H1 (cell line): ENCODE data around the gene FHDC1. TPM values are rescaled to one million over a fixed set of nuclear protein-coding genes. Genes with fewer than 3 reads are reported as not detected.

Experiments used
- CTCF ChIA-PET: fragments of 300-600 bp; sonication (Branson Sonifier 250); formaldehyde crosslinking; loops from one replicate; lab custom pipeline; 2021; ENCODE audit not compliant: partially characterized antibody; lab: Charles Lee
- POLR2A ChIA-PET: fragments of 300-600 bp; sonication (Branson Sonifier 250); formaldehyde crosslinking; loops from one replicate; lab custom pipeline; 2021; ENCODE audit warnings: inconsistent platforms; ENCODE audit not compliant: partially characterized antibody; lab: Charles Lee
- DNase-seq, 2 experiments: peaks; one replicate each; pipeline versions ENCODE4 v3.0.0 to v3.0.0-alpha.2; 2010 to 2022; ENCODE audit warnings: low spot score in 2 of 2, low read depth in 1 of 2, mixed read lengths in 1 of 2
- FAIRE-seq: peaks from 2 replicates; lab custom pipeline; 2011; peaks lifted over from hg19 to GRCh38; lab: Jason Lieb, UNC
- H2AFZ ChIP-seq: 2 replicates; pipeline ENCODE4 v1.8.1; 2012; ENCODE audit warnings: low read length, inconsistent platforms
- H2AK5ac ChIP-seq: 2 replicates; pipeline ENCODE4 v1.6.1; 2013; ENCODE audit warnings: low read depth, low read length
- H2BK120ac ChIP-seq: replicated peaks from 2 replicates; pipeline ENCODE3; 2013; ENCODE audit warnings: low read depth, low read length, inconsistent platforms
- H2BK12ac ChIP-seq: 2 replicates; pipeline ENCODE4 v1.6.1; 2013; ENCODE audit warnings: low read depth, low read length
- H2BK15ac ChIP-seq: 2 replicates; pipeline ENCODE4 v1.6.1; 2013; ENCODE audit warnings: low read length
- H2BK20ac ChIP-seq: 2 replicates; pipeline ENCODE4 v1.6.1; 2013; ENCODE audit warnings: low read length
- H2BK5ac ChIP-seq: 2 replicates; pipeline ENCODE4 v1.6.1; 2013; ENCODE audit warnings: low read depth, low read length
- H3K14ac ChIP-seq: 2 replicates; pipeline ENCODE4 v1.6.1; 2013; ENCODE audit warnings: inconsistent platforms; ENCODE audit not compliant: insufficient read length
- H3K18ac ChIP-seq: 2 replicates; pipeline ENCODE4 v1.6.1; 2013; ENCODE audit warnings: low read length; ENCODE audit errors: extremely low read depth
- H3K23ac ChIP-seq: 2 replicates; pipeline ENCODE4 v1.6.1; 2013; ENCODE audit warnings: inconsistent platforms; ENCODE audit not compliant: insufficient read length
- H3K23me2 ChIP-seq: 2 replicates; pipeline ENCODE4 v1.6.1; 2013; ENCODE audit warnings: low read depth, low read length
- H3K27ac ChIP-seq: 2 replicates; pipeline ENCODE4 v1.6.1; 2011; ENCODE audit warnings: low read depth, low read length, inconsistent platforms
- H3K27me3 ChIP-seq, 4 experiments: replicated peaks in 1 of 4; 1 replicate in 1 of 4; 2 replicates in 3 of 4; pipeline versions ENCODE4 v1.6.1 to v1.8.1; 2011 to 2013; ENCODE audit warnings: low read length in 3 of 4, mild to moderate bottlenecking in 3 of 4, inconsistent platforms in 2 of 4, mixed read lengths in 2 of 4, moderate library complexity in 1 of 4; ENCODE audit not compliant: control insufficient read depth in 3 of 4, insufficient read depth in 3 of 4; ENCODE audit errors: extremely low read depth in 1 of 4
- H3K36me3 ChIP-seq, 4 experiments: 2 replicates each; pipeline versions ENCODE4 v1.6.1 to v1.8.1; 2011 to 2013; ENCODE audit warnings: mild to moderate bottlenecking in 4 of 4, low read length in 3 of 4, moderate library complexity in 2 of 4, control low read depth in 1 of 4, inconsistent platforms in 1 of 4; ENCODE audit not compliant: insufficient read depth in 4 of 4, control insufficient read depth in 2 of 4
- H3K4ac ChIP-seq: replicated peaks from 2 replicates; pipeline ENCODE3; 2013; ENCODE audit warnings: low read length, low read depth, mixed read lengths, inconsistent platforms; ENCODE audit not compliant: insufficient read length
- H3K4me1 ChIP-seq, 4 experiments: replicated peaks in 1 of 4; 1 replicate in 1 of 4; 2 replicates in 3 of 4; pipeline versions ENCODE4 v1.6.1 to v1.8.1; 2011 to 2013; ENCODE audit warnings: low read length in 3 of 4, inconsistent platforms in 2 of 4, mixed read lengths in 1 of 4; ENCODE audit not compliant: insufficient read depth in 4 of 4, control insufficient read depth in 3 of 4
- H3K4me2 ChIP-seq, 2 experiments: 2 replicates each; pipeline versions ENCODE4 v1.6.1 to v1.8.1; 2011 to 2013; ENCODE audit warnings: low read depth in 2 of 2, low read length in 2 of 2, control low read depth in 1 of 2, inconsistent platforms in 1 of 2, mild to moderate bottlenecking in 1 of 2; ENCODE audit not compliant: insufficient read depth in 1 of 2
- H3K4me3 ChIP-seq, 4 experiments: fragments of 200-600, 300-600 bp in 1 of 4; sonication (generic), shearing (Covaris generic), sonication (Bioruptor Twin) in 1 of 4; 2 replicates each; pipeline versions ENCODE4 v1.5.1 to v1.8.1; 2011 to 2016; ENCODE audit warnings: low read length in 4 of 4, low read depth in 3 of 4, control low read depth in 2 of 4, inconsistent platforms in 2 of 4, mild to moderate bottlenecking in 2 of 4, mixed read lengths in 1 of 4, moderate library complexity in 1 of 4; ENCODE audit not compliant: insufficient read depth in 2 of 4; ENCODE audit errors: extremely low read depth in 1 of 4
- H3K56ac ChIP-seq: replicated peaks from 2 replicates; pipeline ENCODE3; 2013; ENCODE audit warnings: low read depth, mild to moderate bottlenecking, mixed read lengths, low read length, inconsistent platforms; ENCODE audit not compliant: insufficient read length
- H3K79me1 ChIP-seq: 2 replicates; pipeline ENCODE4 v1.6.1; 2013; ENCODE audit warnings: low read depth, low read length, control low read depth
- H3K79me2 ChIP-seq, 2 experiments: 2 replicates each; pipeline versions ENCODE4 v1.6.1 to v1.8.1; 2012 to 2013; ENCODE audit warnings: low read length in 2 of 2, mild to moderate bottlenecking in 2 of 2, inconsistent platforms in 1 of 2; ENCODE audit not compliant: insufficient read depth in 2 of 2, control insufficient read depth in 1 of 2
- H3K9ac ChIP-seq, 4 experiments: replicated peaks in 1 of 4; 1 replicate in 1 of 4; 2 replicates in 3 of 4; pipeline versions ENCODE4 v1.6.1 to v1.8.1; 2011 to 2013; ENCODE audit warnings: low read depth in 3 of 4, low read length in 3 of 4, control low read depth in 2 of 4, mild to moderate bottlenecking in 2 of 4, moderate library complexity in 2 of 4, inconsistent platforms in 1 of 4; ENCODE audit errors: extremely low read depth in 1 of 4
- H3K9me3 ChIP-seq, 2 experiments: 2 replicates each; pipeline versions ENCODE4 v1.6.1 to v1.8.1; 2012 to 2013; ENCODE audit warnings: mild to moderate bottlenecking in 2 of 2, moderate library complexity in 2 of 2, control low read depth in 1 of 2, inconsistent platforms in 1 of 2, low read depth in 1 of 2, low read length in 1 of 2, mixed read lengths in 1 of 2; ENCODE audit not compliant: insufficient read depth in 2 of 2
- H4K20me1 ChIP-seq, 2 experiments: replicated peaks in 1 of 2; 2 replicates each; pipeline versions ENCODE3 to v1.8.1; 2011 to 2013; ENCODE audit warnings: inconsistent platforms in 2 of 2, low read length in 2 of 2, mild to moderate bottlenecking in 1 of 2; ENCODE audit not compliant: insufficient read depth in 2 of 2, control insufficient read depth in 1 of 2
- H4K5ac ChIP-seq: 2 replicates; pipeline ENCODE4 v1.6.1; 2013; ENCODE audit warnings: low read length, low read depth, mixed read lengths, inconsistent platforms; ENCODE audit not compliant: insufficient read length
- H4K8ac ChIP-seq: 2 replicates; pipeline ENCODE4 v1.8.0; 2013; ENCODE audit warnings: mild to moderate bottlenecking, moderate library complexity, low read length, inconsistent platforms; ENCODE audit not compliant: insufficient read depth; ENCODE audit errors: extremely low read depth
- H4K91ac ChIP-seq: replicated peaks from 2 replicates; pipeline ENCODE3; 2013; ENCODE audit warnings: low read length, mixed read lengths, inconsistent platforms; ENCODE audit not compliant: insufficient read length
- BCL11A ChIP-seq, 2 experiments: IDR thresholded peaks; one replicate each; pipeline ENCODE4 v1.6.1; 2011; ENCODE audit warnings: low read depth in 2 of 2, low read length in 2 of 2, mild to moderate bottlenecking in 2 of 2
- CEBPB ChIP-seq: IDR thresholded peaks from 2 replicates; pipeline ENCODE4 v1.6.1; 2012; ENCODE audit warnings: low read depth, low read length
- EP300 ChIP-seq, 2 experiments: IDR thresholded peaks; 1 replicate in 1 of 2; 2 replicates in 1 of 2; pipeline ENCODE4 v1.6.1; 2011 to 2012; ENCODE audit warnings: low read depth in 2 of 2, low read length in 2 of 2, mild to moderate bottlenecking in 2 of 2, borderline replicate concordance in 1 of 2, inconsistent platforms in 1 of 2, moderate library complexity in 1 of 2
- EZH2 ChIP-seq: fragments of 200-600 bp; sonication (generic); IDR thresholded peaks from 2 replicates; pipeline ENCODE4 v1.7.1; 2012; ENCODE audit warnings: low read depth, mild to moderate bottlenecking, moderate library complexity, low read length, inconsistent platforms; ENCODE audit not compliant: severe bottlenecking
- HDAC2 ChIP-seq, 2 experiments: fragments of 300-600 bp in 1 of 2; sonication (generic) in 1 of 2; IDR thresholded peaks; 2 replicates each; pipeline ENCODE4 v1.6.1; 2011 to 2012; ENCODE audit warnings: low read depth in 2 of 2, low read length in 2 of 2, mild to moderate bottlenecking in 2 of 2, moderate library complexity in 2 of 2, borderline replicate concordance in 1 of 2, inconsistent platforms in 1 of 2
- JUND ChIP-seq: IDR thresholded peaks from 2 replicates; pipeline ENCODE4 v1.6.1; 2011; ENCODE audit warnings: mild to moderate bottlenecking, improper control_type of control experiment, low read length
- POLR2A ChIP-seq, 2 experiments: IDR thresholded peaks; 1 replicate in 1 of 2; 2 replicates in 1 of 2; pipeline ENCODE4 v1.6.1; 2011; ENCODE audit warnings: low read depth in 2 of 2, low read length in 2 of 2, mild to moderate bottlenecking in 2 of 2; ENCODE audit errors: control extremely low read depth in 1 of 2
- RNF2 ChIP-seq: fragments of 200-900, 300-1000 bp; sonication (generic); IDR thresholded peaks from 2 replicates; pipeline ENCODE4 v1.7.1; 2016; ENCODE audit warnings: borderline replicate concordance, low read depth, mild to moderate bottlenecking, antibody characterized with exemption, low read length; ENCODE audit not compliant: poor library complexity, severe bottlenecking; ENCODE audit errors: missing control alignments
- SAP30 ChIP-seq: fragments of 300-600 bp; sonication (generic); IDR thresholded peaks from 2 replicates; pipeline ENCODE4 v1.7.1; 2012; ENCODE audit warnings: low read length, moderate library complexity, mild to moderate bottlenecking, inconsistent platforms; ENCODE audit not compliant: insufficient read depth, insufficient replicate concordance
- SIRT6 ChIP-seq: IDR thresholded peaks from one replicate; pipeline ENCODE4 v1.7.1; 2012; ENCODE audit warnings: low read length, inconsistent platforms
- SP4 ChIP-seq: IDR thresholded peaks from 2 replicates; pipeline ENCODE4 v1.6.1; 2012; ENCODE audit warnings: low read length, inconsistent platforms
- TAF7 ChIP-seq: optimal IDR thresholded peaks from 2 replicates; pipeline ENCODE3; 2011; ENCODE audit warnings: low read depth, mild to moderate bottlenecking, inconsistent platforms, low read length, moderate library complexity, borderline replicate concordance
- TBP ChIP-seq: IDR thresholded peaks from 2 replicates; pipeline ENCODE4 v1.6.1; 2011; ENCODE audit warnings: low read depth, low read length, improper control_type of control experiment
- WGBS, 2 experiments: shearing (Covaris generic) in 1 of 2; methylation state at CpG; one replicate each; pipeline versions ENCODE4 v1.1.6 to v1.1.7; 2013 to 2015; ENCODE audit warnings: low lambda C conversion rate in 2 of 2, mixed read lengths in 2 of 2, inconsistent platforms in 1 of 2, low coverage in 1 of 2, missing lambda C conversion rate in 1 of 2; ENCODE audit not compliant: insufficient replicate concordance in 2 of 2, insufficient coverage in 1 of 2, insufficient read length in 1 of 2; ENCODE audit errors: extremely low coverage in 1 of 2, missing lambda C conversion rate in 1 of 2; 5-methylcytosine and 5-hydroxymethylcytosine counted together
- polyA plus RNA-seq, 7 experiments: library from polyadenylated mRNA; depleted of rRNA in 3 of 7; stranded (reverse) in 5 of 7; unstranded in 2 of 7; fragments of >200 nt in 5 of 7; fragments of 200-250 nt in 2 of 7; gene quantifications; 1 replicate in 5 of 7; 2 replicates in 1 of 7; 4 replicates in 1 of 7; pipeline versions ENCODE4 v1.2.1 to v1.2.3, GENCODE V29; 2011 to 2013; ENCODE audit warnings: missing spikeins in 2 of 7, mixed read lengths in 2 of 7
- total RNA-seq: library from RNA; stranded (reverse); fragmentation: NEBNext Ultra II Directional; extraction: Animal tissue kit (Norgen Biotek cat#: 25700); gene quantifications from 2 replicates; pipeline ENCODE4 v1.2.1, GENCODE V29; 2021

Gene FHDC1
- total and polyA plus RNA-seq, 2 of the 8 experiments (the other 6 are each of a cell fraction or from before 2014, with no cell fraction given) = 6.4 to 28.6 TPM

GRCh38 chr4:152941411-152941810, 5.3 kb downstream of the FHDC1 start:
- Histone ChIP-seq H3K9ac (no peak overlapping the region), H3K36me3 (peaks cover 0 to 15% (median 12%) of the 10 kb centered on the region in 4 experiments; a peak in 5 of 8 replicates), H3K27me3 (peaks cover 0 to 13% (median 5%) of the 10 kb centered on the region in 4 experiments; a peak in 3 of 7 replicates), H4K91ac (no peak overlapping the region), H3K79me1 (peaks cover 9% of the 10 kb centered on the region; the same call in 1 of the 2 replicates), H2AK5ac (no peak overlapping the region), H4K5ac (no peak overlapping the region), H2BK120ac (no peak overlapping the region), H4K8ac (no peak overlapping the region), H2BK20ac (no peak overlapping the region), H3K23me2 (peaks cover 2% of the 10 kb centered on the region; the same call in 1 of the 2 replicates), H3K14ac (no peak overlapping the region), H3K4me3 (no peak overlapping the region), H3K9me3 (no peaks in the 10 kb centered on the region), H2BK12ac (no peak overlapping the region), H3K79me2 (peaks cover 20 to 81% of the 10 kb centered on the region in 2 experiments), H2BK5ac (no peak overlapping the region), H3K4me1 (peaks cover 0 to 8% (median 3%) of the 10 kb centered on the region in 4 experiments; a peak in 3 of 7 replicates), H3K27ac (no peak overlapping the region), H3K23ac (no peak overlapping the region), H3K18ac (no peak overlapping the region), H2AFZ (no peak overlapping the region), H4K20me1 (peaks cover 16 to 20% of the 10 kb centered on the region in 2 experiments), H3K4ac (no peak overlapping the region), H3K56ac (no peak overlapping the region), H3K4me2 (no peak overlapping the region), H2BK15ac (no peak overlapping the region)
- ChIA-PET CTCF (interaction anchor here (0.6 to 6.6 kb wide), 8 partner anchors 8 to 185 kb away, joined by 3 to 35 read pairs (median 3); no protein-coding TSS in a partner anchor), POLR2A (interaction anchor here (0.6 to 6.6 kb wide), 2 partner anchors 8 to 99 kb away, joined by 3 to 61 read pairs; no protein-coding TSS in a partner anchor)
- FAIRE-seq (no peak), DNase-seq (no peak)
- 87% methylated on average over 1 of the region's 1 CpG; no CpG with 5 or more reads in 1 of the 2 experiments for WGBS, 2 experiments
- no peak for TF ChIP-seq TAF7
- TF ChIP-seq HDAC2 (IDR thresholded peaks at IDR 0.05; ENCODE audit: borderline replicate concordance in 1 of 2, low read depth in 2 of 2, low read length in 2 of 2) = no peak
- no peak for TF ChIP-seq SAP30
- TF ChIP-seq TBP = no peak
- TF ChIP-seq BCL11A (IDR thresholded peaks at IDR 0.05; ENCODE audit: low read depth in 2 of 2, low read length in 2 of 2) = no peak
- TF ChIP-seq RNF2 = no peak
- TF ChIP-seq CEBPB = no peak
- no peak for TF ChIP-seq EZH2
- TF ChIP-seq SP4 = no peak
- no peak for TF ChIP-seq EP300 (IDR thresholded peaks at IDR 0.05; ENCODE audit: borderline replicate concordance in 1 of 2, low read depth in 2 of 2, low read length in 2 of 2)
- no peak for TF ChIP-seq SIRT6
- no peak for TF ChIP-seq JUND
- no peak for TF ChIP-seq POLR2A (IDR thresholded peaks at IDR 0.05; ENCODE audit: control extremely low read depth in 1 of 2, low read depth in 2 of 2, low read length in 2 of 2)
